ENCODE data around the gene PRR5.

Gene PRR5

DNA sequence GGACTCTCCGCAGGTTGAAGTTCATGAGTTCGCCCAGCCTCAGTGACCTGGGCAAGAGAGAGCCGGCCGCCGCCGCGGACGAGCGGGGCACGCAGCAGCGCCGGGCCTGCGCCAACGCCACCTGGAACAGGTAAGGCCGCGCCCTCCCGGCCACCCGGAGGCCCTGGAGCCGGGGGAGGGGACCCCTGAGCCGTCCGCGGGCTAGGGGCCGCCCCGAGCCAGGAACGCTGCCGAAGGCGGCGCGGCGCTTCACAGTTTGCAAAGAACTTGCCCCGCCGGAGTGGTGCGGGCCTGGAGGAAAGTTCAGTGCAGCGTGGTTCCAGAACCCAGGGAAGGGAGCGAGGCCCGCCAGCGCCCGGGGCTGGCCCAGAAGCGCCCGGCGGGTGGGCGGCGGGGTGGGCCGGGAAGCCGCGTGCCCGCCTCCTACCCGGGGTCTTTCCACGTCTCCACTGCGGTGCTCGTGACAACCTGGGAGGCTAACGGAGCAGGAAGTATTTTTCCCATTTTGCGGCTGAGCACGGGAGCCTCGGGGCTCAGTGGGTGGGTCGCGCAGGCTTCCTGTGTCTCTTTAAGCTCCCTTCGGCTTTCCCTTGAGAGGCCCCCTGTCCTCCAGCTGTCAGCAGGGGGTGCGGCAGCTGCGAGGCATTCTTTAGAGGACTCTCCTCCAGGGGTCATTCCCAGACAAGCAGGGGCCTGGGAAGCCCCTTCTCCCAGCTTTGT, 635 bp downstream of the PRR5 start:
- H3K4me3 ChIP-seq (ENCODE audit: low read depth, low read length), result peak overlapping the region; percentile 56
- no peak for DNase-seq (ENCODE audit: low read depth)
- TF ChIP-seq, protein P1, sequence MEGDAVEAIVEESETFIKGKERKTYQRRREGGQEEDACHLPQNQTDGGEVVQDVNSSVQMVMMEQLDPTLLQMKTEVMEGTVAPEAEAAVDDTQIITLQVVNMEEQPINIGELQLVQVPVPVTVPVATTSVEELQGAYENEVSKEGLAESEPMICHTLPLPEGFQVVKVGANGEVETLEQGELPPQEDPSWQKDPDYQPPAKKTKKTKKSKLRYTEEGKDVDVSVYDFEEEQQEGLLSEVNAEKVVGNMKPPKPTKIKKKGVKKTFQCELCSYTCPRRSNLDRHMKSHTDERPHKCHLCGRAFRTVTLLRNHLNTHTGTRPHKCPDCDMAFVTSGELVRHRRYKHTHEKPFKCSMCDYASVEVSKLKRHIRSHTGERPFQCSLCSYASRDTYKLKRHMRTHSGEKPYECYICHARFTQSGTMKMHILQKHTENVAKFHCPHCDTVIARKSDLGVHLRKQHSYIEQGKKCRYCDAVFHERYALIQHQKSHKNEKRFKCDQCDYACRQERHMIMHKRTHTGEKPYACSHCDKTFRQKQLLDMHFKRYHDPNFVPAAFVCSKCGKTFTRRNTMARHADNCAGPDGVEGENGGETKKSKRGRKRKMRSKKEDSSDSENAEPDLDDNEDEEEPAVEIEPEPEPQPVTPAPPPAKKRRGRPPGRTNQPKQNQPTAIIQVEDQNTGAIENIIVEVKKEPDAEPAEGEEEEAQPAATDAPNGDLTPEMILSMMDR (IDR thresholded peaks at IDR 0.05; ENCODE audit: control insufficient read depth, extremely low read depth, insufficient read depth), result no peak

DNA sequence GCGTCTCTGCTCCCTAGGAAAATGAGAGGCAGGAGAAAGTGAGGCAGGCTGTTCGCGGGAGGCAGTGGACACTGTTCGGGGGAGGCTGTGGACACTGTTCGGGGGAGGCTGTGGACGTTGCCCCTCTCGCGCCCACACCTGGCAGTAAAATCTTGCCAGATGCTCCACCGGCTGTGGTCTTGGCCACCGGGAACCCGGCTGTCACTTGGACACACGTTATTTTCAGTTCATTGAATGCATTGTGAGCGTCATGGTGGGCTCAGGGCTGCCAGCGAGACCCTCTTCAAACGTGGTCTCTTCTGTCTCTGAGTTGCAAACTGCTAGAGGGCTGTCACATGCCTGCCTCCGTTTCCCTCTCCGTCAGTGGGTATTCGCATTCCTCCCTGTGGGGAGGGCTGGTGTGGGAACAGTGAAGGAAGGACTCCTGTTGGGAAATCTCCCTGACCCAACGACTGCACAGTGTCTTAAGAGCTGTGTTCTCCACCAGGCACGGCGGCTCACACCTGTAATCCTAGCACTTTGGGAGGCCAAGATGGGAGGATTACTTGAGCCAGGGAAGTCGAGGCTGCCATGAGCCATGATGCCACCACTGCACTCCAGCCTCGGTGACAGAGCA, 1.4 kb downstream of the PRR5 start:
- no peak for DNase-seq (ENCODE audit: low read depth)
- peak overlapping the region; percentile 56 for H3K4me3 ChIP-seq (ENCODE audit: low read depth, low read length)
- TF ChIP-seq, protein P1 (IDR thresholded peaks at IDR 0.05; ENCODE audit: control insufficient read depth, extremely low read depth, insufficient read depth), result no peak

DNA sequence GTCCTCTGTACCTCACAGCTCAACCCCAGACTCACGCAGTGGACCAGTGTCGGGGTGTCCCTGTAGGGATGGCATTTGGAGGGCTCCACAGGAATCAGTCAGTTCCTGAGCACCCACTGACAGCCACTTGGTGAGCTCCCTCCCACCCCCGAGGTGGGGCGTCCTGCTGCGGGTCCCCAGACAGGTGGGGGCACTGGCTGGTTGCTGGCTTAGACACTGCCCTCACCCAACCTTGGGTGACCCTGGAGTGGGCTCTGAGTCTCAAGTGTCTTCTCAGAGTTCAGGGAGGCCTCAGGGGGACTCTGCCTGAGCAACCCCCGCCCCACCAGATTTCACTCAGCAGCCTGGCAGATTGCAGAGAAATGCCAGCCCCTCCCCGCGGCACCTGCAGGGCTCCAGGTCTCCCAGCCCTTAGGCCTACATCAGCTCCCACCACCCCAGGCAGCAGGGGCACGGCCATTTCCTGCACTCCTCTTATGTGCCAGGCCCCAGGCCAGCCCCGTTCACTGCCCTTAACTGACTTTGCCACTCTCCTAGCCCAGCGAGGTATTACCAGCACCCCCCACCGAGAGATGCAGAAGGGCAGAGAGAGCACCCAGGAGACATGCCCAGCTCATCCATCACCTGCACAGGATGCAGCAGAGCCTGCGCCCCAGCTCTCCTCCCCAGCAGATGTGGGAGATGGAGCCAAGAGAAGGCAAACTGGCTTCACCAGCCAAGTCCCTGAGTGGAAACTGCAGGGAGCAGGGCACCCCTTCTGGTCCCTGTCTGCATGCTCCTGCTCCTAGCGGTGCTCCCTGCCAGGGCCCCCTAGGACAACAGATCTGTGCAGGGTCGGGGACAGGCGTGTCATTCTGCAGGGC, 2.4 kb downstream of the PRR5 start:
- TF ChIP-seq, protein P1 (IDR thresholded peaks at IDR 0.05; ENCODE audit: control insufficient read depth, extremely low read depth, insufficient read depth), result no peak
- no peak for DNase-seq (ENCODE audit: low read depth)
- H3K4me3 ChIP-seq (ENCODE audit: low read depth, low read length), result no peak overlapping the region

DNA sequence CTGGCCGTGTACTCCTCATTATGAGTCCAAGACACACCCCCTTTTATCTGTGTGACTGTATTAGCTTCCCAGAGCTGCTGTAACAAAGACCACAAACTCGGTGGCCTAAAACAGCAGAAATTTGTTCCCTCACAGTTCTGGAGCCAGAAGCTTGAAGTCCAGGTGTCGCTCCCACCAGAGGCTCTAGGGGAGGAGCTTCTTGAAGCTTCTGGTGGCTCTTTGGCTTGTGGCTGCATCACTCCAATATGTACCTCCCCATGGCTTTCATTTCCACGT, 3.0 kb downstream of the PRR5 start:
- TF ChIP-seq, protein P1 (IDR thresholded peaks at IDR 0.05; ENCODE audit: control insufficient read depth, extremely low read depth, insufficient read depth), result no peak
- no peak overlapping the region for H3K4me3 ChIP-seq (ENCODE audit: low read depth, low read length)
- DNase-seq (ENCODE audit: low read depth), result no peak

DNA sequence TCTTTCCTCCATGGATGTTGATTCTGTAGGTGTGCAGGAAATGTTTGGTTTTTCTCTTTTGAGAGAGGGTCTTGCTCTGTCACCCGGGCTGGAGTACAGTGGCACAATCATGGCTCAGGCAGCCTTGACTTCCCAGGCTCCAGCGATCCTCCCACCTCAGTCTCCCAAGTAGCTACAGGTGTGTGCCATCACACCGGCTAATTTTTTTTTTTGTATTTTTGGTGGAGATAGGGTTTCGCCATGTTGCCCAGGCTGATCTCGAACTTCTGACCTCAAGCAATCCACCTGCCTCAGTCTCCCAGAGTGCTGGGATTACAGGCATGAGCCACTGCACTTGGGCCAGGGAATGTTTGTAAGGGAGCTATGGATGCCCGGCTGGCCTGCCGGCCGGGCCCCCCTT, 4.5 kb downstream of the PRR5 start:
- no peak for DNase-seq (ENCODE audit: low read depth)
- TF ChIP-seq, protein P1 (IDR thresholded peaks at IDR 0.05; ENCODE audit: control insufficient read depth, extremely low read depth, insufficient read depth), result no peak

DNA sequence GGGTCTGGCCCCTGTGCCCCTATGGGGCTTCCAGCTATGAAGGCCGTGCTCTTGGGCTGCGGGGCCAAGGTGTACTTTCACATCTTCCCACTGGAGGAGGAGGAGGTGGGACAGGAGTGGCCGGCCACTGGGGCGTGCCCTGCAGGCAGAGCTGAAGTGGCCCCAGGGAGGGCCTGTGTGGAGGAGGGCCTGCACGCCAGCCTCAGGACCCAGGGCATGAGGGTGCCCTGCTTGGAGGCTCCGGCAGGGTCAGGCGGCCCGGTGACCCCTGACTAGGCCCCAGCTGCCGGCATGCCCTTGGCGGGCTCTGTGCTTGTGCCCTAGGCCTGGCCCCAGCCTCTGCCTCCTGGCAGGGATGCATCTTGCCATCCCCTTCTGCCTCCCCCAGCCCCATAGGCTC, 5.2 kb downstream of the PRR5 start:
- H3K4me3 ChIP-seq (ENCODE audit: low read depth, low read length), result no peak overlapping the region
- TF ChIP-seq, protein P1 (IDR thresholded peaks at IDR 0.05; ENCODE audit: control insufficient read depth, extremely low read depth, insufficient read depth), result no peak
- no peak for DNase-seq (ENCODE audit: low read depth)

More for the DNA sequence above, 4.5 kb downstream of the PRR5 start:
- no peak overlapping the region for H3K4me3 ChIP-seq (ENCODE audit: low read depth, low read length)

All from LNCaP clone FGC (cell line).